Activated CD4-positive, alpha-beta T cell treated with anti-CD3 and anti-CD28 coated beads, Interleukin-2, amount 50 U/mL, for 48 hours (primary cell): ENCODE data around the gene CASKIN2.
A peak's percentile ranks its signal among the peaks of the same experiment; 100 is the strongest.

ENCODE experiments used
- DNase-seq, 2 experiments: peaks; one replicate each; pipeline ENCODE4 v3.0.0-alpha.2; 2020

CASKIN2 gene, protein sequence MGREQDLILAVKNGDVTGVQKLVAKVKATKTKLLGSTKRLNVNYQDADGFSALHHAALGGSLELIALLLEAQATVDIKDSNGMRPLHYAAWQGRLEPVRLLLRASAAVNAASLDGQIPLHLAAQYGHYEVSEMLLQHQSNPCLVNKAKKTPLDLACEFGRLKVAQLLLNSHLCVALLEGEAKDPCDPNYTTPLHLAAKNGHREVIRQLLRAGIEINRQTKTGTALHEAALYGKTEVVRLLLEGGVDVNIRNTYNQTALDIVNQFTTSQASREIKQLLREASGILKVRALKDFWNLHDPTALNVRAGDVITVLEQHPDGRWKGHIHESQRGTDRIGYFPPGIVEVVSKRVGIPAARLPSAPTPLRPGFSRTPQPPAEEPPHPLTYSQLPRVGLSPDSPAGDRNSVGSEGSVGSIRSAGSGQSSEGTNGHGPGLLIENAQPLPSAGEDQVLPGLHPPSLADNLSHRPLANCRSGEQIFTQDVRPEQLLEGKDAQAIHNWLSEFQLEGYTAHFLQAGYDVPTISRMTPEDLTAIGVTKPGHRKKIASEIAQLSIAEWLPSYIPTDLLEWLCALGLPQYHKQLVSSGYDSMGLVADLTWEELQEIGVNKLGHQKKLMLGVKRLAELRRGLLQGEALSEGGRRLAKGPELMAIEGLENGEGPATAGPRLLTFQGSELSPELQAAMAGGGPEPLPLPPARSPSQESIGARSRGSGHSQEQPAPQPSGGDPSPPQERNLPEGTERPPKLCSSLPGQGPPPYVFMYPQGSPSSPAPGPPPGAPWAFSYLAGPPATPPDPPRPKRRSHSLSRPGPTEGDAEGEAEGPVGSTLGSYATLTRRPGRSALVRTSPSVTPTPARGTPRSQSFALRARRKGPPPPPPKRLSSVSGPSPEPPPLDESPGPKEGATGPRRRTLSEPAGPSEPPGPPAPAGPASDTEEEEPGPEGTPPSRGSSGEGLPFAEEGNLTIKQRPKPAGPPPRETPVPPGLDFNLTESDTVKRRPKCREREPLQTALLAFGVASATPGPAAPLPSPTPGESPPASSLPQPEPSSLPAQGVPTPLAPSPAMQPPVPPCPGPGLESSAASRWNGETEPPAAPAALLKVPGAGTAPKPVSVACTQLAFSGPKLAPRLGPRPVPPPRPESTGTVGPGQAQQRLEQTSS (N-terminal part only)

GRCh38 chr17:75515496-75516254, at the start of gene CASKIN2:
TSS of gene CASKIN2 (minus strand) at chr17:75515537. CDS start at chr17:75513804, 1,733 bp downstream.
- peak; percentile 92 to 93 for DNase-seq

DNA sequence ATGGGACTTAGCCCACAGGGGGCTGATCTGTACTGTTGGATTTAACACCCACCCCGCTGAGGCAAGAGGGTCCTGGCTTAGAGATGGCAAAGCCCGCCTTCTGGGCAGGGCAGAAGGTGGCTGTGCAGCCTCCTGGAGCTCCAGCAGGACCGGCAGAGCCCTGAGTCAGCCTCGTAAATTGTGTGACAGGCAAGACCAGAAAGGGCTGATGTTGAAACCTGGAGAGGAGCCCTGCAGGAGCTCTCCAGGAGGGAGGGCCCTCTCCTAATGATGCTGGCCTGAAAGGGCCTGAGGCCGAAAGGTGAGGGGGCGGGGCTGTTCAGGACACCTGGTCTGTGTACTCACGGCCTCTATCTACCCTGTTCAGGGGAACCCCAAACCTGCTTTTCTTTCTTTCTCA, 49.7 kb upstream of the CASKIN2 start:
- DNase-seq = no peak

GRCh38 chr17:75564195-75564594, 48.9 kb upstream of the CASKIN2 start:
- DNase-seq = no peak

GRCh38 chr17:75563063-75563758, 47.9 kb upstream of the CASKIN2 start:
- DNase-seq = no peak

- no peak for DNase-seq
Observed at GRCh38 chr17:75561927-75562603, 46.7 kb upstream of the CASKIN2 start.

DNA sequence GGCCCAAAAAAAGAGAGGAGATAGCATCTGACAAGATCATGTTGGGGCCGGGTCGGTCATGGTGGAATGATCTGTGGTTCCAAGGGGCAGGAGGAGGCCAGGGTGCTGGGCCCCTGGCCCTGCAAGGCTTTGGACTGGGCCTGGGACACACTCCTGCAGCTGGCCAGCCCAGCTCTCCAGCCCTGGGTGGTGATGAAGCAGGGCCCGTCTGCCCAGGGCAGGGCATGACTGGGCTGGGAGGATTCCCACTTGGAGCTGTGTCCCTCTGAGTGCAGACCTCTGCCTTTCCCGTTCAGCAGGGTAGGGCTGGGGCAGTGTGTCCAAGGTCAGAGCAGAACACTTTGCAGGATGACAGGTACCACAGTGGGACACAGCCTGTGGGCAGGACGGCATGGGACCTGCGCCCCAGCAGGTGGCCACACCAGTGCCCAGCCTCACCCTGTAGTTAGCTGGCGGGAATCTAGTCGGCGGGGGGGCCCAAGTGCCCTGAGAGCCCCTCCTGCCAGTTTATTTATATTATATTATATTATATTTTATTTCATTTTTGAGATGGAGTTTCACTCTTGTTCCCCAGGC, 44.7 kb upstream of the CASKIN2 start:
- DNase-seq = no peak

DNA sequence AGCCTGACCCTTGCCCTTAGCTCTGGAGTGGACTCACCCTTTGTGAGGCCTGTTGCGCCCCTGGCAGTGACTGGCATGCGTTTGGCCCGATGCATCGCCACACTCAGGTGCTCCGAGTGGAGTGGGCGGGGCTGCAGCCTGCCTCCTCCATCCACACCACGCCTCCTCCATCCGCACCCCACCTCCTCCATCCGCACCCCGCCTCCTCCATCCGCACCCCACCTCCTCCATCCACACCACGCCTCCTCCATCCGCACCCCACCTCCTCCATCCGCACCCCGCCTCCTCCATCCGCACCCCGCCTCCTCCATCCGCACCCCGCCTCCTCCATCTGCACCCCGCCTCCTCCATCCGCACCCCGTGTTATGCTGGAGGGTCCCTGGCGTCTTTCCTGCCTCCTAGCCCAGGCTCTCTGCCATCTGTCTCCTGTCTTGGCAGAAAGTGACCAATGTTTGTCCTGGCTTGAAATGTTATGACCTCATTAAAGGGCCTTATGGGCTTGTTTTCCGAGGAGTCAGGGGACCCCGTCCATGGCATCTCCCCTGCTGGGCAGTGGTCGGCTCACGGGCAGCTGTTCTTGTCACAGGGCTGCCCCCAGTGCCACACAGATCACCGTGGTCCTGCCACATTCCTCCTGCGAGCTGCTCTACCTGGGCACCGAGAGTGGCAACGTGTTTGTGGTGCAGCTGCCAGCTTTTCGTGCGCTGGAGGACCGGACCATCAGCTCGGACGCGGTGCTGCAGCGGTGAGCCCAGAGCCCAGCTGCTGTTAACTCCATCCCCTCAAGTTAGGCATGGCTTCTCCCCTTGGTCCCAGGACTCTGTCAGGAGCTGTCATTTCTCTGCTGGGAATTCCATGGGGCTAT, 43.6 kb upstream of the CASKIN2 start:
- DNase-seq = no peak

GRCh38 chr17:75557852-75558665, 42.7 kb upstream of the CASKIN2 start:
- no peak for DNase-seq

DNA sequence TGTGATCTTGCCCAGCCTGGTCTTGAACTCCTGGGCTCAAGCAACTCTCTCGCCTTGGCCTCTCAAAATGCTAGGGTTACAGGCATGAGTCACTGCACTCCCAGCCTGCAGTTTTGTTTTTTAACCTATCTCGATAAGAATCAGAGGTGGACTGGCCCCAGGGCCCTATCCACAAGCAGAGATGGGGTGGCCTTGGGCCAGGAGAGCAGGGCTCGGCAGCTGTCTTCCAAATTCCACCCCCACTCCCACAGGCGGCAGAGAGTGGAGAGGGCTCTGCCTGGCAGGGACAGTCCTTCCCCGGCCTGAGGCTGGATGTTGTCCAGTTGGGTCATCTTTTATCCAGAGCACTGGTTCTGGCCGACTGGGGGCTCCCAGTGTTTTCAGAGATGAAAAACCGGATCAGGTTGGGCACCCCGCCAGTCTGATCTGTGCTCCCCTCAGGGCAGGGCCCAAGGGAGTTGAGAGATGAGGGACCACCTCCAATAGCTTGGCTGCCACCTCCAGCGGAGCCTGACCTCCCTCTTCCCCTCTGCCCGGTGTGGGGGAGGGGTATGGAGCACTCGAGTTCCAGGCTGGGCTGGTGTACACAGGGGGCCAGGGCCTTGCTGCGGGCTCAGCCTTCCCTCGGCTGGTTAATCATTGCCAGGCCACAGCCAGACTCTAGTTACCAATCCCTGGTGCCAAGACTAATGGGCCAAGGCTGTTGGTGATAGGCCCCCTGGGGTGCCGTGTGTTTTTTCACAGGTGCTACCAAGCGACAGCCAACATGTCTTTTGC, 41.9 kb upstream of the CASKIN2 start:
- DNase-seq = no peak

- no peak for DNase-seq
Observed at GRCh38 chr17:75555679-75556153, 40.4 kb upstream of the CASKIN2 start.

DNA sequence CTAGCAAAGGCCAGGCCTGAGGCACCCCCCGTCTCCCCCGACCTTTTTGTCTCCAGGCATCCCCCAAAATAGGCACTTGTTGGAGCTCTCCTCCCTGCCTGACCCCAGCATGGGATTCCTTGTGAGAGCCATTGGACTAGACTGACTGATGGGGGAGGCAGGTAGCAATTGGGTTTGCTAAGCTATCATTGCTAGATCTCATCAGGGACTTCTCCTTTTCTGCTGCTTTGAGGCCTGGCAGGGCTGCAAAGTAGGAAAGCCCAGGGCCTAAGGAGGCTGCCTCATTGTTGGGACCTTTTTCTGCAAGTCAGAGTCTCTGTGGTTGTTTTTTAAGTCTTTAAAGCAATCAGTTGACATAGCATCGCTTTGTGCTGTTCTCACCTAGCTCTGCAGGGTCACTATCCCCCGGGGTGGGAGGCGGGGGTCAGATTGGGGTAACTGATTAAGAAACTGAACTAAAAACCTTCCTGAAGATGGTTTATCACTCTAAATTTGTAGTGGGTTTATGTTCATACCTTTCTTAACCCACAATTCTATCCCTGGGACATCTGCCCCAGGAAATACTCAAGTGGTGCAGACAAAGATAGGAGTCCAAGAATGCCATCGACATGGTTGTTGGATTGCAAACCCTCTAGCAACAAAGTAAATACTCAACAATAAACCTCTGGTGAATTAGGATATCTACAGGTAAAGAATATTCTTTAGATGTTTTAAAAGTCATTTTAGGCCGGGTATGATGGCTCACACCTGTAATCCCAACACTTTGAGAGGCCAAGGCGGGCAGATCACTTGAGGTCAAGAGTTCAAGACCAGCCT, 38.2 kb upstream of the CASKIN2 start:
- DNase-seq = no peak

DNA sequence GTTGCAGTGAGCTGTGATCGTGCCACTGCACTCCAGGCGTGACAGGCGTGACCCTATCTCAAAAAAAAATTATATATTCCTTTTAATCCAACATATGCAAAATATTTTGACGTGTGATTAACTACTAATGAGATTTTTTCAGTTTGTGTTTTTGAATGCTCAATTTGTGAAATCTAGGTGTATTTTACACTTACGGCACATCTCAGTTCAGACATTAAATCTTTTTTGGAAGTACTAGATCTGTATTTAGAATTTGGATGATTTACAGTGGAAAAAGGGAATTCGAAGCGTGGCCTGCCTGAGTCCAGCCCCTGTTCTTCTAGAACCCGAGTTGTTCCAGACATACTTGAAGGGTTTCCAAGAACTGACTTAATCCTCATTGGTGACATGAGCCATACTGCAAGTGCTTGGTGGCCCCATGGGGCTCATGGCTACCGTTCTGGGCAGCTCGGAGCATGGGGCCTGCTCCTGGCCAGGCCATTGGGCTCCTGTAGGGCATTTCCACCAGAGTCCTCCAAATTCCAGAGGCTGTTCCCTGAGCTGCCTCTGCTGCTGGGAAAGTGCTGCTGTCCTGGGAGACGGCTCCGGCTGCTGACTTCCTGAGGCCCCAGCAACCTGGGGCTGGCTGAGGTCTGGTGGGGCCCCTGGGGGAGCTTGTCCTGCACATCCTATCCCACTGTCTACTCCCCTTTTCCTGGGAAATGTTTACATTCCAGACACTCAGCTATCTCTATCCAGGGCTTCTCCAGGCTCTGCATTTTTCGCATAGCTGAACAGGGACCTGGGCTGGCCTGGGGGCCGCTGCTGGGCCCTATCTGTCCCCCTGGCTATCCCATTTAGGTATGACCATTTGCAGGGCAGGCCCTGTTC, 37.3 kb upstream of the CASKIN2 start:
- no peak for DNase-seq

DNA sequence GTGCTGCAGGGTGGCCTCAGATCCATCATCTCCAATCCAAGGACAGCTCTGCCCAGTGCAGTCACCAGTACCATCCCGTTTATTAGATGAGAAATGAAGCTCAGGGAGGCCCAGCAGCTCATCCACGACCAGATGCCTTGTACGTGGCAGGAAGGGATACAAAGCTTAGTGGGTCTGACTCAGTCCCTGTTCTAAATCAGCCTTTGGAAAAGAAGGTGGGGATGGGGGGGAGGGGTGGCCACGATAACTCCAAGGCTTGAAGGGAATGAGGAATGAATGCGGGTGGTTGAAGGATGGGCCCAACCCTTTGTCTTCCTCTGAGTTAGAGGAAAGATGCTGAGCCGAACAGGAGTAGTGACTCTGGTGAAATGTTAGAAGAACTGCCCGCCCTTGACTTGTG, 35.9 kb upstream of the CASKIN2 start:
- DNase-seq = no peak

DNA sequence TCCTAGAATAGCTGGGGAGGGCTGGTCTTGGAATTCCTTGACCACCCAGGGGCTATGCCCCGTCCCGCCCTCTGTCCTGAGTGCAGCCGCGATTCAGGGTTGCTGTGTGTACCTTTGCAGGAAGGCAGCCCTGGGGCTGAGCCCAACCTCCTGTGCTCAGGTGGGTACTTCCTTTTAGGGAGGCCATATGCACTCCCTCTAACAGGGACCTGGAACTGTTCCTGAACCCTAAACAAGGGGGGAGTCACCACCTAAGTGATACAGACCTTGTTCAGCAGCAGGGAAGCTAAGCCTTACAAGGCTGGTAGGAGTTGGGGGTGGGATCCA, 34.8 kb upstream of the CASKIN2 start:
- DNase-seq = no peak

DNA sequence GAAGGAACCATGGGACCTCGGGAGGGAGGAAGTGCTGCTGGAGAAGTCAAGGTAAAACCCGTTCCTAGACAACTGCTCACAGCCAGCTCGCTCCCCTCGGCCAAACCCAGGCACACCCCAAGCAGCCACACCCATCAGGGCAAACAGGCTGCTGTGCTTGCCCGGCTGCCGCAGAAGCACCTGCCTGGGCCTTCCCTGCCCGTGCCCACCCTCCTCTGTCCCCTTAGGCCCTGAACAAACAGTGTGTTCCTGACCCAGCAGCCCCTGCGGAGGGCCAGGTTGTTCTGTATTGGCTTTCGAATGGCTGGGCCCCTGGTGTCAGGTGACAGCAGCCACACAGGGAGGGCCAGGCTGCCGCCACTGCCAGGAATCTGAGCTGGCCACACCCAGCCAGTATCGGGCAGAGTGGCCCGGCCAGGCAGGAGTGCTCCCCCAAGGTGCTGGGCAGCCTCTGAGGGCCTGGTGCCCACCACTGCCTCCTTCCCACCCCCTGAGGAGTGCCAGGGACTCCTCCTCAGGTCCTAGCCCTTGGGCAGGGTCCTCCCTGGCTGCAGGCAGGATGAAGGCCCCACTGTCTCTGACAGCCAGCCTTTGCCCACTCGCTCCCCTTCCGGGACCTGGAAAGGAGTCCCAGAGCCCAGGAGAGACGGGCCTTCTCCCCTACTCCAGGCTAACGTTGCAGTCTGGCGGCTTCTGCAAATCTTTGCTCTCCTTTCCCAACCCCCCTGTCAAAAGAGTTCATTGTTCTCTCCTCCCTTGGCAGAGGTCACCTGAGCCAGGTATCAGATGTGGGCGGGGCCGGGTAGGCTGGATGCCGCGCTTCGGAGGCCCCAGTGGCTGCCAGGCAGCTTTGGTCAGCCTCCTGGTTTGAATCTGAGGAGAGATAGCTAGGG, 34.2 kb upstream of the CASKIN2 start:
- DNase-seq = no peak
